NB4 (cell line): ENCODE results near the gene FETUB.

Source experiments
- MYC ChIP-seq: IDR thresholded peaks from 2 replicates; pipeline ENCODE4 v1.6.1; 2011; ENCODE audit warnings: low read depth, low read length
- TF ChIP-seq, protein P1 (sequence below): IDR thresholded peaks from one replicate; pipeline ENCODE4 v1.5.1; 2012; ENCODE audit warnings: low read depth, low read length

DNA sequence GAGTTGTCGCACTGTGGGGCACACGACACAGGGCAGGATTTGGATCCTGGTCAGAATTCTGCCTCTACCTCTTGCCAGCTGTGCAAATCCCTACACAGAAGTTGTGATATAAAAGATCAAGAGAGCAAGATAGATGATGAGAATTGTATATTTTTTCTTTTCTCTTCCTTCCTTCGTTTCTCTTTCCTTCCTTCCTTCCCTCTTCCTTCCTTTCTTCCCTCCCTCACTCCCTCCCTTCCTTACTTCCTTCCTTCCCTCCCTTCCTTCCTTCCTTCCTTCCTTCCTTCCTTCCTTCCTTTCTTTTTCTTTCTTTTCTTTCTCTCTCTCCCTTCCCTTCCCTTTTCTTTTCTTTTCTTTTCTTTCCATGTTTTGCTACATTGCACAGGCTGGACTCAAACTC lies 39.3 kb upstream of the FETUB start:
- TF ChIP-seq, protein P1, sequence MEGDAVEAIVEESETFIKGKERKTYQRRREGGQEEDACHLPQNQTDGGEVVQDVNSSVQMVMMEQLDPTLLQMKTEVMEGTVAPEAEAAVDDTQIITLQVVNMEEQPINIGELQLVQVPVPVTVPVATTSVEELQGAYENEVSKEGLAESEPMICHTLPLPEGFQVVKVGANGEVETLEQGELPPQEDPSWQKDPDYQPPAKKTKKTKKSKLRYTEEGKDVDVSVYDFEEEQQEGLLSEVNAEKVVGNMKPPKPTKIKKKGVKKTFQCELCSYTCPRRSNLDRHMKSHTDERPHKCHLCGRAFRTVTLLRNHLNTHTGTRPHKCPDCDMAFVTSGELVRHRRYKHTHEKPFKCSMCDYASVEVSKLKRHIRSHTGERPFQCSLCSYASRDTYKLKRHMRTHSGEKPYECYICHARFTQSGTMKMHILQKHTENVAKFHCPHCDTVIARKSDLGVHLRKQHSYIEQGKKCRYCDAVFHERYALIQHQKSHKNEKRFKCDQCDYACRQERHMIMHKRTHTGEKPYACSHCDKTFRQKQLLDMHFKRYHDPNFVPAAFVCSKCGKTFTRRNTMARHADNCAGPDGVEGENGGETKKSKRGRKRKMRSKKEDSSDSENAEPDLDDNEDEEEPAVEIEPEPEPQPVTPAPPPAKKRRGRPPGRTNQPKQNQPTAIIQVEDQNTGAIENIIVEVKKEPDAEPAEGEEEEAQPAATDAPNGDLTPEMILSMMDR = no peak
- TF ChIP-seq MYC = no peak
